Liver (tissue), 9 donors: ENCODE data around the gene IGSF8. TPM values are rescaled to one million over a fixed set of nuclear protein-coding genes. Genes with fewer than 3 reads are reported as not detected.

ENCODE experiments used
- DNase-seq: peaks from one replicate; pipeline ENCODE4 v3.0.0-alpha.2; 2017; ENCODE audit warnings: low spot score
- H3K27ac ChIP-seq, 2 donors: one replicate each; pipeline ENCODE4 v1.7.0; 2013; ENCODE audit warnings: inconsistent platforms in 2 of 2, low read length in 2 of 2, control low read depth in 1 of 2, low read depth in 1 of 2, mild to moderate bottlenecking in 1 of 2
- H3K27me3 ChIP-seq, 4 donors: one replicate each; pipeline versions ENCODE4 v1.6.1 to v1.7.0; 2013; ENCODE audit warnings: low read length in 3 of 4, inconsistent platforms in 1 of 4, mild to moderate bottlenecking in 1 of 4, moderate library complexity in 1 of 4; ENCODE audit not compliant: control insufficient read depth in 4 of 4, insufficient read depth in 4 of 4
- H3K36me3 ChIP-seq, 4 donors: one replicate each; pipeline versions ENCODE4 v1.6.1 to v1.7.0; 2013; ENCODE audit warnings: low read length in 3 of 4, mild to moderate bottlenecking in 3 of 4, low read depth in 1 of 4, moderate library complexity in 1 of 4; ENCODE audit not compliant: control insufficient read depth in 4 of 4, insufficient read depth in 3 of 4
- H3K4me1 ChIP-seq, 4 donors: one replicate each; pipeline versions ENCODE4 v1.6.1 to v1.7.0; 2013; ENCODE audit warnings: low read length in 3 of 4, mild to moderate bottlenecking in 3 of 4, moderate library complexity in 1 of 4; ENCODE audit not compliant: control insufficient read depth in 4 of 4, insufficient read depth in 4 of 4
- H3K4me3 ChIP-seq, 3 donors: one replicate each; pipeline versions ENCODE4 v1.6.1 to v1.7.0; 2013; ENCODE audit warnings: low read length in 3 of 3, control low read depth in 1 of 3, low read depth in 1 of 3, mild to moderate bottlenecking in 1 of 3
- H3K9ac ChIP-seq, 2 donors: one replicate each; pipeline ENCODE4 v1.7.0; 2013; ENCODE audit warnings: low read length in 2 of 2, mild to moderate bottlenecking in 2 of 2, moderate library complexity in 2 of 2, control low read depth in 1 of 2, low read depth in 1 of 2
- H3K9me3 ChIP-seq, 4 donors: one replicate each; pipeline versions ENCODE4 v1.6.1 to v1.7.0; 2013; ENCODE audit warnings: low read length in 3 of 4; ENCODE audit not compliant: control insufficient read depth in 4 of 4
- ATF3 ChIP-seq: IDR thresholded peaks from 2 replicates; pipeline ENCODE4 v1.6.1; 2016; ENCODE audit warnings: antibody characterized with exemption
- EGR1 ChIP-seq, 2 donors: IDR thresholded peaks; 2 replicates each; pipeline ENCODE4 v1.6.1; 2016 to 2018; ENCODE audit warnings: antibody characterized with exemption in 2 of 2, low read depth in 2 of 2
- FOXA1 ChIP-seq: IDR thresholded peaks from 2 replicates; pipeline ENCODE4 v1.6.1; 2016; ENCODE audit warnings: antibody characterized with exemption
- FOXA2 ChIP-seq: IDR thresholded peaks from 2 replicates; pipeline ENCODE4 v1.6.1; 2016; ENCODE audit warnings: antibody characterized with exemption
- GABPA ChIP-seq, 2 donors: IDR thresholded peaks in 1 of 2; conservative IDR thresholded peaks in 1 of 2; 2 replicates each; pipeline ENCODE4 v1.6.1; 2016; ENCODE audit warnings: antibody characterized with exemption in 2 of 2, mild to moderate bottlenecking in 1 of 2, moderate library complexity in 1 of 2
- HNF4A ChIP-seq, 2 donors: conservative IDR thresholded peaks; 2 replicates each; pipeline ENCODE4 v1.6.1; 2016; ENCODE audit warnings: antibody characterized with exemption in 2 of 2, mild to moderate bottlenecking in 2 of 2
- HNF4G ChIP-seq: IDR thresholded peaks from 2 replicates; pipeline ENCODE4 v1.6.1; 2016; ENCODE audit warnings: antibody characterized with exemption
- JUND ChIP-seq, 2 donors: IDR thresholded peaks; 2 replicates each; pipeline ENCODE4 v1.6.1; 2016; ENCODE audit warnings: antibody characterized with exemption in 2 of 2
- NR2F2 ChIP-seq: IDR thresholded peaks from 2 replicates; pipeline ENCODE4 v1.6.1; 2016; ENCODE audit warnings: antibody characterized with exemption
- RAD21 ChIP-seq, 2 donors: IDR thresholded peaks; 2 replicates each; pipeline ENCODE4 v1.6.1; 2016; ENCODE audit warnings: antibody characterized with exemption in 2 of 2, mild to moderate bottlenecking in 2 of 2
- REST ChIP-seq: IDR thresholded peaks from 2 replicates; pipeline ENCODE4 v1.6.1; 2016; ENCODE audit warnings: antibody characterized with exemption, mild to moderate bottlenecking
- RXRA ChIP-seq, 2 donors: IDR thresholded peaks; 2 replicates each; pipeline ENCODE4 v1.6.1; 2017 to 2018; ENCODE audit warnings: antibody characterized with exemption in 2 of 2, mild to moderate bottlenecking in 1 of 2
- SP1 ChIP-seq: IDR thresholded peaks from 2 replicates; pipeline ENCODE4 v1.6.1; 2018; ENCODE audit warnings: antibody characterized with exemption, mild to moderate bottlenecking
- TAF1 ChIP-seq: conservative IDR thresholded peaks from 2 replicates; pipeline ENCODE4 v1.6.1; 2016; ENCODE audit warnings: antibody characterized with exemption, mild to moderate bottlenecking
- YY1 ChIP-seq: IDR thresholded peaks from 2 replicates; pipeline ENCODE4 v1.6.1; 2016; ENCODE audit warnings: antibody characterized with exemption, mild to moderate bottlenecking
- ZBTB33 ChIP-seq: IDR thresholded peaks from 2 replicates; pipeline ENCODE4 v1.6.1; 2016; ENCODE audit warnings: antibody characterized with exemption
- WGBS: extraction: QIAGEN DNeasy Blood & Tissue Kit; methylation state at CpG from one replicate; pipeline ENCODE4 v1.1.7; 2013; 5-methylcytosine and 5-hydroxymethylcytosine counted together
- polyA plus RNA-seq, 2 donors: library from polyadenylated mRNA; stranded (reverse) in 1 of 2; unstranded in 1 of 2; fragments of 200-250 nt in 1 of 2; fragments of >200 nt in 1 of 2; fragmentation: Nextera tagmentation in 1 of 2; extraction: Ambion mirVana in 1 of 2; gene quantifications; one replicate each; pipeline versions ENCODE4 v1.2.1 to v1.2.3, GENCODE V29; 2013 to 2015
- total RNA-seq, 2 donors: library from RNA; depleted of rRNA; stranded (reverse); fragments of >200 nt; gene quantifications; one replicate each; pipeline ENCODE4 v1.2.3, GENCODE V29; 2014
- TF ChIP-seq, protein P1 (sequence below): fragments of 150-350 bp; IDR thresholded peaks from 2 replicates; pipeline ENCODE4 v1.5.1; 2017; ENCODE audit warnings: improper control_type of control experiment, low read depth, low read length; ENCODE audit not compliant: missing input control
- TF ChIP-seq, protein P2 (sequence below): IDR thresholded peaks from 2 replicates; pipeline ENCODE4 v1.6.1; 2016; ENCODE audit warnings: antibody characterized with exemption
- donor health status: healthy.
- donor health status: healthy.
- donor health status: healthy.
- donor health status: healthy.
- donor health status: healthy.

Gene IGSF8
- total and polyA plus RNA-seq, 4 donors = 9.8 to 24.3 (median 20.3) TPM

- Histone ChIP-seq H3K4me3 (no peak overlapping the region), H3K27ac (no peak overlapping the region), H3K27me3 (peaks cover 0 to 8% (median 3%) of the 10 kb centered on the region in 4 donors), H3K9me3 (no peaks in the 10 kb centered on the region), H3K9ac (no peak overlapping the region), H3K4me1 (peaks cover 0 to 9% (median 5%) of the 10 kb centered on the region in 4 donors), H3K36me3 (no peaks in the 10 kb centered on the region)
- TF ChIP-seq FOXA2 (no peak), TAF1 (no peak), JUND (IDR thresholded peaks at IDR 0.05) (no peak), FOXA1 (no peak), GABPA (IDR thresholded peaks at IDR 0.05 in 1 of 2, conservative IDR thresholded peaks at IDR 0.05 in 1 of 2) (no peak), EGR1 (IDR thresholded peaks at IDR 0.05; ENCODE audit: low read depth in 2 of 2) (no peak), YY1 (no peak), HNF4G (no peak), ATF3 (no peak), HNF4A (conservative IDR thresholded peaks at IDR 0.05) (no peak), NR2F2 (no peak), ZBTB33 (no peak), SP1 (no peak), REST (no peak), RXRA (IDR thresholded peaks at IDR 0.05) (no peak), RAD21 (IDR thresholded peaks at IDR 0.05) (no peak)
- TF ChIP-seq, protein P1, sequence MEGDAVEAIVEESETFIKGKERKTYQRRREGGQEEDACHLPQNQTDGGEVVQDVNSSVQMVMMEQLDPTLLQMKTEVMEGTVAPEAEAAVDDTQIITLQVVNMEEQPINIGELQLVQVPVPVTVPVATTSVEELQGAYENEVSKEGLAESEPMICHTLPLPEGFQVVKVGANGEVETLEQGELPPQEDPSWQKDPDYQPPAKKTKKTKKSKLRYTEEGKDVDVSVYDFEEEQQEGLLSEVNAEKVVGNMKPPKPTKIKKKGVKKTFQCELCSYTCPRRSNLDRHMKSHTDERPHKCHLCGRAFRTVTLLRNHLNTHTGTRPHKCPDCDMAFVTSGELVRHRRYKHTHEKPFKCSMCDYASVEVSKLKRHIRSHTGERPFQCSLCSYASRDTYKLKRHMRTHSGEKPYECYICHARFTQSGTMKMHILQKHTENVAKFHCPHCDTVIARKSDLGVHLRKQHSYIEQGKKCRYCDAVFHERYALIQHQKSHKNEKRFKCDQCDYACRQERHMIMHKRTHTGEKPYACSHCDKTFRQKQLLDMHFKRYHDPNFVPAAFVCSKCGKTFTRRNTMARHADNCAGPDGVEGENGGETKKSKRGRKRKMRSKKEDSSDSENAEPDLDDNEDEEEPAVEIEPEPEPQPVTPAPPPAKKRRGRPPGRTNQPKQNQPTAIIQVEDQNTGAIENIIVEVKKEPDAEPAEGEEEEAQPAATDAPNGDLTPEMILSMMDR = no peak
- TF ChIP-seq, protein P2, sequence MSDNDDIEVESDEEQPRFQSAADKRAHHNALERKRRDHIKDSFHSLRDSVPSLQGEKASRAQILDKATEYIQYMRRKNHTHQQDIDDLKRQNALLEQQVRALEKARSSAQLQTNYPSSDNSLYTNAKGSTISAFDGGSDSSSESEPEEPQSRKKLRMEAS = no peak
- 38% methylated on average over 2 of the region's 2 CpGs for WGBS
- DNase-seq = no peak
These were observed 15.9 kb downstream of the IGSF8 start for GRCh38 chr1:160082487-160082886.
